ENCODE results near the gene COL6A2.
"Not testable (repeated sequence)": the region's sequence is repeated elsewhere in the genome, so short reads cannot be mapped to it uniquely, and the experiment has no call there.

GRCh38 chr21:46170436-46171193 lies 72.7 kb downstream of the COL6A2 start:
- not testable (repeated sequence) for TF ChIP-seq CTCF, POLR2A (IDR thresholded peaks at IDR 0.05)

Data from right lobe of liver (tissue), 4 donors.